ENCODE results near the gene HERC2.
"Not testable (repeated sequence)": the region's sequence is repeated elsewhere in the genome, so short reads cannot be mapped to it uniquely, and the experiment has no call there.

The HERC2 gene

DNA sequence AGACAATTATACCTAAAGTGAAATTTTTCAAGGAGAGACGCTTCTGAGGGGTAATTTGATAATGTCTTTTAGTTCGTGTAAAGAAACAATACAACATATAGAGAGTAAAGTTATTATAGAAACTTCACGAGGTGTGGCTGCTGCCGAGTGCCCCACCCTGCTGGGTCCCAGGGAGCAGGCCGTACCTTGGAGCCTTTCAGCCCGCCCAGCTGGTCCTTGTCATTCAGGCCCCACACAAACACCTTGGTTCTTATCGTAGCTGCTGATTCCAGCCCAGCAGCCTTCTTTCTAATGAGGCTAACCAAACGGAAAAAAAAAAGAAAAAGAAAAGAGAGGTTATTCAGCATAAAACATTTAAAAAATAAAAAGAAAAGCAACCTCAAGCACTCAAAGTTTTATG, 139.8 kb downstream of the HERC2 start:
- no peak for DNase-seq

DNA sequence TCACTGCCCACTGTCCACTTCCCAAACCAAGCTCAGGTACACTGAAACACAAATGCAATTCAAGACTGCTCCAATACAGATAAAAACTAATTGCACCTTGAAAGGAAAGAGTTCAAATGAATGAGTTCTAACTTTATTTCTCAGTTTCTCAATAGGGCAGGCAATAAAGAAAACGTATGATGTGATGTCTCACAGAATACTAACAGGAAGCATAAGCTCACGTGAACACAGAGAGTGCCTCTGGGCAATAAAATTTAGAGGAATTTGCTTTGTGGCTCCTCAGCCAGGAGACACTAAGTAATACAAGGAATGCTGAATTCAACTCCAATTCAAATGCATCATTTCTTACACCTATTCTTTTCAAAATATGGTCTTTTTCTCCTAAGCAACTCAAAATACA, 140.6 kb downstream of the HERC2 start:
- DNase-seq = no peak

DNA sequence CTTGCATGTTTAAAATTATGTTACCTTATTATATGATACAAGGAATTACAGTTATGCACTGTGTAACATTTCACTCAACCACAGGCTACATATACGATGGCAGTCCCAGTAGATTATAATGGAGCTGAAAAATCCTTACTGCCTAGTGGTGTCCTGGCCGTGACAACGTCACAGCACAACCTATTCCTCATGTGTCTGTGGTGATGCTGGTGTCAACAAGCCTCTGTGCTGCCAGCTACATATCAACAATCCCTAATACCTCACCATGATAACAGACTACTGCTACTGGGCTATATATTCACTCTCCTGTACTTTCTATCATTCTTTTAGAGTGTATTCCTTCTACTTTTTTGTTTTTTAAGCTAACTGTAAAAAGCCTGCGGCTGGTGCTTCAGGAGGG, 142.7 kb downstream of the HERC2 start:
- no peak for DNase-seq

DNA sequence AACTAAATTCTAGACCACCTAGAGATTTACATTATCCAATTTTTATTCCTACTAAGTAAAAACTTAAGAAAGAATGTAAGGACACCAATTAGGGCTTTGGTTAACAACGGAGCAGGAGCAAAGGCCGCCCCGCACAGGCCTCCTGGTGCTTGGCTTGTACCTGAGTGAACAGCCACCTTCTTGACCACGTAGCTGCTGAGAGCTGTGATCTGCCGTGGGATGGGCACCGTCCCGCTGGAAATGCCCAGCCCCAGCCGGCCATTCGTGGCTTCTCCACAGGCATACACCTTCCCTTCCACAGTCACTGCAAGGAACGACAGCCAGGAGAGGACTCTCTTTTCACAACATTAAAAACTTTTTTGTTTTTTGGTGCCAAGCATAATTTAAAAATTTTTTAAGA, 143.3 kb downstream of the HERC2 start:
- DNase-seq = no peak

DNA sequence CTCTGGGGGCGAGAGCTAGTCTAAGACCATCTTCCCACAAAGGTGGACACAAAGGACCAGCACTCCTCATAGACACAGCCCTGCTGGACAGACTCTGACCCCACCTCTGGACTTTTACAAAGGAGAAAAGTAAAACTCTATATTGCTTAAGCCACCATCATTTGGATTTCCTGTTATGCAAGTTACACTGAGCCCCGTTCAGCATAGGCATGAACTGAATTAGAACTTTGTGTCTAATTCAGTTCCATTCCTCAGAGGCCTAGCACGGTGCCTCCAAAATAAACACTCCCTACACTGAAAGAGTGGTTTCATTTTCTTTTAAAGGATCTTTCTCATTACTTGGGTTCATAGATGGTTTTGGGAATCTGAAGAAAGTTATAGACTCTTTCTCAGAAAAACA, 143.7 kb downstream of the HERC2 start:
- no peak for DNase-seq

DNA sequence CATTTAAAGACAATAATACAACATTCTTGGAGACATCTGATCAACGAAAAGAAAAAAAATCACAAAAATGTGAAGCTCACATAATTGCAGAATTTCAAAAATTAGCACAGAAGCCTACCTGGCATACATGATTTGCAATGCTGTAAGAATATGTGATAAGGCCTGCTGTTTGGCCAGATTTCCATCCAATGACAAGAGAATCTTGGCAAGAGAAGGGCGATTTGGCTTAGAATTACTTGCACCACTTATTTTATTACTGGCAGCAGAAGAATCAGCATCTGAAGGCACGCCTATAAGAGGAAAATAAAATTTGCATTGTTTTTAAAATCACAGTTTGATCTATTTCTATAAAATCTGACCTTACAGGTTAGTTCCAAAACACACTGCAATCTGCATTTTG, 152.6 kb downstream of the HERC2 start:
- DNase-seq = no peak

DNA sequence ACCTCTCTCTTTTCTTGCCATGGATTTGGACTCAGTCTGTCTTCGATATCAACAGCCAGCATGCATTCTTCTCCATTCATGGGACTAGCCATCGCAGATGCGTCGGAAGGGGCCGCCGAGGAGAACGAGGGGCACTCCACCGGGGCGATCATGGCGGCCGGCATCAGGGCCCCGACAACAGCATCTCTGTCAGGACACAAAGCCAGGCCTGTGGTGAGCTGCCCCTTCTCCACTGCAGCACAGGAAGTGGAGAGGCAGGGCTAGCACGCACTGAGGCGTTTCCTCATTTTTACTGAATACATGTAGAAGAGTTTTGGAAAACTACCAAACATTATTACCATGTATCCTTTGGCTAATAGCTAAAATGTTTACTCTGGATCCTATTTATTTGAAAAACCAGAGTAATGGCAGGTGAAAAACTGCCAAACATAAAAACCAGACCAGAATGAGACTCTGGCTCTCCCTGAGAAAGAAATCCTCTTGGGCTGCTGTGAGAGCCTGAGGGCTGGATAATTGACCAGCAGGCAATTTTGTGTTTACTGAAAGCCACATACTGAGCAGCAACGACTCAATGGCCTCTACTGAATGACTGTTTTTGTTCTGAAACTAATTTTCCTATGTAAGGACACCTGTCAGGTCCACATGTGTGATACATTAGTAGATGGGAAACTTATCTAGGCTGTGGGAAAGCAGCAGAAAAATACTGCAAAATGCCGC, 153.4 kb downstream of the HERC2 start:
- DNase-seq = peak in 17 of 56 donors; percentile 4 to 46 (median 20)

DNA sequence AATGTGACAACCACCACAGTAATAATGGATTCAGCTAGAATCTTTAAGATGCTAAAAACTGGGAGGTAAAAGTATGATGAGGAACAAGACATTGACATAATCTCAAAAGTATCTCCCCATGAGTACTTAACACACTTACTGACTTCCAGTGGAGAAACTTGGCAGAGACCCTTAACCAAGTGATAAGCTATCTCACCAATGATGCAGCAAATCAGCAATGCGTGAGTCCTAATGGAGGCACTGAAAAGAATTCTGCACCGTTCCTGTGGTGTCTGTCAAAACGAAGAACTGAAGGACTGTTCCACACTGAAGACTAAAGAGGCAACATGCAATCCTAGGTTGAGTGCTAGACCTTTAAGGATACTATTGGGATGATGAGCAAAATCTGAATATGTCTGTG, 154.9 kb downstream of the HERC2 start:
- DNase-seq = no peak

DNA sequence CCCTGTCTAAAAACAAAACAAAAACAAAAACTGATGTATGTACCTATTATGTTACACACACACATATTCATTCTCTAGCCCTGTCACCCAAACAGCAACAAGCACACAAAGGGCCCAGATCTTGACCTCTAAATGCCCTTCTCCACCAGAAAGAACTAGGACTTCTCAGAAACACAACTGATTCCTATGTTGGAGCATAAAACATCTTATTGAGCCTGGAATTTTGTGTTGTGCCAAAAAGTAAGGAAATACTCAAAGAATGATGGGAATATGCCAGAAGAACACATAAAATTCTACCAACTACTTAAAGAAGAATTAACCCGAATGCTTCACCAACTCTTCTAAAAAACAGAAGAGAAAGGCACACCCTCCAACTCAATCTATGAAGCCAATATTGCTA, 156.2 kb downstream of the HERC2 start:
- no peak for DNase-seq

DNA sequence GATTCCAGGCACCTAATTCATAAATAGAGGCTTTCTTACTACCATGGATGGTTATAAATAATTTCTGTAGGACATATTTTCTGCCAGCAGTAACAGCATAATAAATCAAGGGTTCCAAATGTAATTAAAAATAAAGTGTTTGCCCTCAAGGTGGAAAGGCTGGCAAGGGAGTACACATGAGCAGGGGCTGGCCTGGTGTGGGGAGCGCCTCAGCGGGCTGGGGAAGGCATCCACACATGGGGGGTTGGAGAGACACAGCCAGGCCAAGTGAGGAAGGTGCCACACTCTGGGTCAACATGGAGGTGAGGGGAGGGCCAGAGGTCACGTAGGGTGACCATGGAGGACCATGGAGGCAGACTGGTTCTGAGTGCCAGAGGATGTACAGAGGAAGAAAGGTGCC, 157.1 kb downstream of the HERC2 start:
- DNase-seq = no peak

DNA sequence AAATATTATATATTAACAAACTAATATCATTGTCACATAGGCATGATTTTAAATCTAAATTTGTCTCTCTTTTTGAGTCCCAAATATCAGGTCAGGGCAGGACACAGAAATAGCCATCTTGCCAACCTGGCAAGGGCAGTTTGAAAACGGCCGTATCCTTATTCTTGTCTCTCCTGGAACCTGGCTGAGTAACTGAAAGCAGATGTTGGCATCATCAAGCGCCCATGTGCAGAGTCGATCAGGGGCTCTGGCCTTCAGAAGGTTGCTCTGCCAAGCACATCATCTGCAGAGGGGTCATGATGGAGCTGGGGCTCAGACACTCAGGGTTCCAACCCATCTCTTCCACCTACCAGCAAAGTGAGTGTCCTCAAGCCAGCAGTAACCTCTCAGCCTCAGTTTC, 167.7 kb downstream of the HERC2 start:
- DNase-seq = no peak

DNA sequence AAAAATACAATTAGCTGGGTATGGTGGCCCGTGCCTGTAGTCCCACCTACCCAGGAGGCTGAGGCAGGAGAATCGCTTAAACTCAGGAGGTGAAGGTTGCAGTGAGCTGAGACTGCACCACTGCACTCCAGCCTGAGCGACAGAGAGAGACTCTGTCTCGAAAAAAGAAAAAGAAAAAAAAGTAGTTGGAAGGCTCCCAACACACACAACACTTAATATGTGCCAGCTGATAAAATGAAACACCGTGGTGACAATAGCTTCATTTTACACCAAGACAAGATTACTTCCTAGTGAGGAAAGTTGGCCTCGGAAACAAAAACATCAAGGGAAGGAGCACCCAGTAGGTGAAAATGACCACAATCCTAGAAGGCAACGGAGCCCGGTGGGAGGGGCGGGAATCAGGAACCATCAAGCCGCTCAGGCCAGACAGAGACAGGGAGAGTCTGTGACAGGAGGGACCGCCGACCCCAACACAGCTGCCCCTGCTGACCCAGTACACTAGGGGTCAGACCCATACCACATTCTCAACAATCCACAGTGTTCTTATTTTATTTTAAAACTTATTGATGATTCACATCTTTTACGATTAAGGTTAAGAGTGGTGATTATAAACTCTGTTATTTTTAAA, 168.4 kb downstream of the HERC2 start:
- DNase-seq = no peak

DNA sequence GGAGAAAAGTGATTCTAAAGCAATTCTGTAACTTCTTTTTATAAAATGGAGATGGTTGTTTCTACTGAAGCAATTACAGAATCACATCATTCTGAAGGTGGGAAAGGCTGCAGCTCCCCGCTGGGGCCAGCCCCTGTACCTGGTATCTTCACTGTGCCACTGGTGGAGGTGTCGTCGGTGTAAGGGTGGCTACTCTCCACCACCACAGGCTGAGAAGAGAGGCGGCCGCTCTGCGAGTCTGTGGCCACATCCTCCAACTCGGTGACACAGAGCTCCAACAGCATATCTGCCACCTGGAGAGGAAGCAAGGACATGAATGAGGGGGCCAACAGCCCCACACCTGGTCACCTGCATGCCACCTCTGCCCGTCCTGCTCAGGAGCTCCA, 169.4 kb downstream of the HERC2 start:
- DNase-seq = not testable (repeated sequence)

DNA sequence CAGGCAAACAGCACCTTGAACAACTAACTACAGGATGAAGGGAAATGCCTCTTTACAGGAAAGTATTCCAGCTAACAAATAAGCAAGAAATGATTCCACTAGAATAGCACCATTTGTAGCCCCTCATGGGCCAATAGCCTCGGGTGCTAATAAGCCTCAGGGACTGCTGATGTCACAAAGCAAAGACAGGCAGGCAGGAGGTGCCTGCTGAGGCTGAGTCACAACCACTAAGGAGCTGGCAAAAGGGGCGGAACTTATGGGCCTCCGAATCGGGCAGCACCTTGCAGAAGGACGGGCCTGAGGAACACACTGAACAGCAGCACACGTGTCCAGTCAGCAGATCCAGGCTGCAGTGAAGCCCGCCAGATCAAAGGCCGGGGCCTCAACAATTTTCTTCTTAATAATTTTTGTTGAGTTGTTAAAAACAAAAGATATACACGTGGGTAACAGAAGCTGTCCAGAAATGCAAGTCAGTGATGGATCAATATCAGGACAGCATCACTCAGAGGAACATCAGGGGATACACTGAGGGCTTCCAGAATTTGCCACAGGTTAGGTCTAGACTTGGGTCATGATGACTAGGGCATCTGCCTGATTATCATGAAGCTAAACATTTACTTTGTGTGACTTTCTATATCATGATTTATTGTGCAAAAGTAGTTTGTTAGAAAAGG, 170.0 kb downstream of the HERC2 start:
- DNase-seq = not testable (repeated sequence)

DNA sequence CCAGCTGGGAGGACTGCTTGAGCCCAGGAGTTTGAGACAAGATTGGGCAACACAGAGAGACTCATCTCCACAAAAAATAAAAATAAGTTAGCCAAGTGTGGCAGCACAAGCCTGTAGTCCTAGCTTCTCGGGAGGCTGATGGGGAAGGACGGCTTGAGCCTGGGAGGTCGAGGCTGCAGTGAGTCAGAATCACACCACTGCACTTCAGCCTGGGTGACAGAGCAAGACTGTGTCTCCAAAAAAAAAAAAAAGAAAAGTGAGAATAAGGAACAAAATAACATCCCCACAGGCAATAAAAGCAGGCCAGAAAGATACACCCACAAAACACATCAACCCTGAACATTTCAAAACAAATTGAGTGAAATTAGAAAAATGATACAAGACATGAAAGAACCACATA, 174.2 kb downstream of the HERC2 start:
- no peak for DNase-seq

DNA sequence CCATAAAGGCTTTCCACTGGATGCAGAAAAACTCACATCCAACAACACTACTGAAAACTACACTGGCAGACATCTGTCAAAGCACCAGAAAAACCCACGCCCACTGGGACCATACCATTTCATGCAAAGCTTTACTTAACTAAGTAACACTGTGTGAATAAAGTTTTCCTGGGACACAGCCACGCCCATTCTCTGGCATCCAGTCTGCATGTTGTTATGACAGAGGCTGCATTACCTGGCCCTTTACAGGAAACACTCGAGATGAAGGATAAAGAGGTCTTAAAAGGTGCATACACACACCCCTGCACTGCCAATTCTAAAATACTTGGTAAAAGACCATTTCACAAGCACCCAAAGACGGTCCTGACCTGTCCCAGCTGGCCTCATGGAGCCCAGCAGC, 176.6 kb downstream of the HERC2 start:
- DNase-seq = not testable (repeated sequence)

DNA sequence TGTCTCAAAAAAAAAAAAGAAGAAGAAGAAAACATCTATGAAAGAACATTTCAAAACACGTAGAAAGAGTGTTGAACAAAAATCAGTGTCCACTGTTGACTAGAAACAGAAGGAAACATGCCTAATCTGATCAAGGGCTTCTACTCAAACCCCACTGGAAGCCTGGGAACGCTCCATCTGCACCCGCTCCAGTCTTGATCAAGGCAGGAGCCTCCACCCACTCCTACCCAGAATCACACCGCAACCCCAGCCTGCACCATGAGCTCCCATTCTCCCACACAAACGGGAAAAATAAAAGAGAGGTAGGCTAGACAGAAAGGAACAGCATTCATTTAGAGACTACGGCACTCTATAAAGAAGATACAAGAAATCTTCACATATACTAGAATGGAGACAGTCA, 181.9 kb downstream of the HERC2 start:
- DNase-seq = peak in 13 of 56 donors; percentile 6 to 61 (median 22)

DNA sequence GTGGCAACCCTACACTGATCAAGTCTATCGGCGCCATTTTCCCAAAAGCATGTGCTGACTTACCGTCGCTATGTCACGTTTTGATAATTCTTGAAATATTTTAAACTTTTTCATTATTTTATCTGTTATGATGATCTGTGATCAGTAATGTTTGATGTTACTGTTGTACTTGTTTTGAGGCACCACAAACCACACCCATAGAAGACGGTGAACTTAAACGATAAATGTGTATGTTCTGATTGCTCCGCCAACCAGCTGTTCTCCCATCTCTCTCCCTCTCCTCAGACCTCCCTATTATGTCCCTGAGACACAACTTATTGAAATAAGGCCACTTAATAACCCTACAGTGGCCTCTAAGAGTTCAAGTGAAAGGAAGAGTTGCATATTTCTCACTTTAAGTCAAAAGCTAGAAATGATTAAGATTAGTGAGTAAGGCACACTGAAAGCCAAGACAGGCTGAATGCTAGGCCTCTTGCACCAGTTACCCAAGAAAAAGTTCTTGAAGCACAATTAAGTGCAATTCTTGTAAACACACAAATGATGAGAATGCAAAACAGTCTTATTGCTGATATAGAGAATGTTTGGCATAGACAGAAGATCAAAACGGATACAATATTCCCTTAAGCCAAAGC, 184.5 kb downstream of the HERC2 start:
- DNase-seq = not testable (repeated sequence)

DNA sequence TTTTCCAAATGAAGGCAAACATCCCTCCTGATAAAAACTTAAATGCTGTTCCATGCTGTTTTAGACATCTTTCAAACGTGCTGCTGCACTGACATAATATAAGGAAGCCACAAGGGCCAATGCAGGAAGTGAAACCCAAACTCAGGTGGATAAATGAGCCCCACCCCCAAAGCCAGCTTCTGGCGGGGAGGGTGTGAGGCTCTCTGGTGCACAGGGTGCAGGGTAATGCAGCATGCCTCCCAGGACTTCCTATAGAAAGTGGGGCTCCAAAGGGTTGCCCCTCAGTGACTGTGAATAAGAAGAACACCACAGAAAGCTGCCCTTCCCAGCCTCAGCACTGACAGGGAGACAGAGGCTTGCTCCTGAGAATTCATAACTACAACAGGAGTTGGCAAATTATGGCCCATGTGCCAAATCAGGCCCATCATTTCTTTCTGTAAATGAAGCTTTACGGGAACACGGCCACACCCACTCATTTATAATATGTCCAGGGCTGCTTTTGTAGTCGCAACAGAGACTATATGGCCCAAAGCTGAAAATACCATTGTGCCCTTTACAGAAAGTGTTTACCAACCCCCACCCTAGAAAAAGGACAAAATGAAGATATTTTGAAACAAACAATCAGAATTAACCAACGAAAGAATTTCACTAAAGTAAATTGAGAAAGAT, 185.6 kb downstream of the HERC2 start:
- DNase-seq = not testable (repeated sequence)

DNA sequence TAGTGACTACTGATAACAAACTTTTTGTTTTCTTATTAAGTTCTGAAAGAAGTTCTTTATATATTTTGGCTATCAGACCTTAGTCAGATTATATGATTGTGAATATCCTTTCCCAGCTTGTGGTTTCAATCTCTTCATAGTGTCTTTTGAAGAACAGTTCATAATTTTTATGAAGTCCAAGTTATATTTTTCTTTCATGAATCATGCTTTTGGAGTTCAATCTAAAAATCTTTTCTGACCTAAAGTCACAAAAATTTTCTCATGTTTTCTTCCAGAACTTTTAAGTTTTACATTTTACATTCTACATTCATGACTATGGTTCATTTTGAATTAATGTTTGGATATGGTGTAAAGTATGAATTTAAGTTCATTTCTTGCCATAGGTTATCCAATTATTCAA, 188.7 kb downstream of the HERC2 start:
- no peak for DNase-seq

DNA sequence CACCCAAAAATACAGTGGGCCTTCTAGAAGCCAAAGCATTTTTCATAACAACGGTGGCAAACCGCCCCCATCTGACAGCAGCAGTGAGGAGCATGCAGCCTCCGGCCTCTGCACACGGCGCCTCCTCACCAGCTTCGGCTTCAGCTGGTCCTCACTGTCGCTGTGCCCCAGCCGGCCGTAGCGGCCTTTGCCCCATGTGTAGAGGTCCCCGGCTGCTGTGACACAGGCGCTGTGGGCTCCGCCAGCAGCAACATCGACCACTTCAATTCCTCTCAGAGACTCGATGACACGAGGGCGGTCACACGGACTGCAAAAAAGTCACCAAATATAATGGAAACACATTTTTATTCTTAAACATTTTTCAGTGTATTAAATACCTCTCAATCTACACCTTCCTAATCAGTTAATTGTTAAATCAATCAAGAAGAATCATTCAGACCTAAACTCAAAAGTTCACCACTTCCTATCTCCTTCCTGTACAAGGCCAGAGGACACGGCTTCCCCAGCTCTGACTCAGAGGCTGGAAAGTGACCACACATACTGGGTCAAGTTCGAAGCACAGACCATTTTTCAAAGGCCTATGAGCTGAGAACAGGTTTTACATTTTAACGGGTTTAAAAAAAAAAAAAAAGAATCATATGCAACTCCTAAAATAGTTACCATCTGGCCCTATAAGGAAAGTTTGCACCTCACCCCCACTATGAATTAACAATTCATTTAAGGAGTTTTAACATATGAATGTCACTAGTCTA, 189.3 kb downstream of the HERC2 start:
- no peak for DNase-seq

Measured in nucleus accumbens (tissue), 56 donors.